OCI-LY3 (cell line): Measurements from ENCODE around the gene HTR1A.

Source experiments
- H2AFZ ChIP-seq: fragments of 200-600, 300-600 bp; shearing (Covaris generic); 2 replicates; pipeline ENCODE4 v1.6.0; 2014; ENCODE audit warnings: antibody characterized with exemption, low read depth, low read length
- H3K27ac ChIP-seq: fragments of 200-600, 300-600 bp; sonication (generic); 2 replicates; pipeline ENCODE4 v1.5.1; 2014; ENCODE audit warnings: mild to moderate bottlenecking, low read length, moderate library complexity, mixed read lengths
- H3K27me3 ChIP-seq: fragments of 200-600, 300-600 bp; sonication (generic); 2 replicates; pipeline ENCODE4 v1.6.1; 2014; ENCODE audit warnings: low read depth, low read length, mixed read lengths
- H3K36me3 ChIP-seq: fragments of 200-600, 300-600 bp; sonication (generic); replicated peaks from 2 replicates; pipeline ENCODE3; 2014; ENCODE audit warnings: low read depth, low read length, mixed read lengths
- H3K4me1 ChIP-seq: fragments of 300-600, 200-600 bp; sonication (generic); 2 replicates; pipeline ENCODE4 v1.6.1; 2014; ENCODE audit warnings: low read length, mixed read lengths
- H3K4me2 ChIP-seq: fragments of 200-600, 300-600 bp; sonication (generic); 2 replicates; pipeline ENCODE4 v1.6.1; 2014; ENCODE audit warnings: low read length, mixed read lengths
- H3K4me3 ChIP-seq: fragments of 300-600, 200-600 bp; sonication (generic); 2 replicates; pipeline ENCODE4 v1.5.1; 2014; ENCODE audit warnings: antibody characterized with exemption, mild to moderate bottlenecking, low read length, moderate library complexity
- H3K79me2 ChIP-seq: fragments of 300-600, 200-600 bp; shearing (Covaris generic); 2 replicates; pipeline ENCODE4 v1.6.1; 2014; ENCODE audit warnings: mild to moderate bottlenecking, low read length, mixed read lengths
- H3K9ac ChIP-seq: fragments of 300-600, 200-600 bp; shearing (Covaris generic); 2 replicates; pipeline ENCODE4 v1.6.0; 2014; ENCODE audit warnings: mild to moderate bottlenecking, low read length, moderate library complexity
- H3K9me3 ChIP-seq: fragments of 200-600, 300-600 bp; shearing (Covaris generic); 2 replicates; pipeline ENCODE4 v1.6.1; 2014; ENCODE audit warnings: low read length, mixed read lengths; ENCODE audit not compliant: insufficient read depth
- H4K20me1 ChIP-seq: fragments of 200-600, 300-600 bp; sonication (generic); 2 replicates; pipeline ENCODE4 v1.6.1; 2016; ENCODE audit warnings: low read length, mixed read lengths; ENCODE audit not compliant: insufficient read depth
- EZH2phosphoT487 ChIP-seq: fragments of 200-600 bp; shearing (Covaris generic); IDR thresholded peaks from 2 replicates; pipeline ENCODE4 v1.6.1; 2018; ENCODE audit warnings: antibody characterized with exemption, mixed run types, low read depth
- TF ChIP-seq, protein P1 (sequence below): fragments of 200-600, 300-600 bp; sonication (generic); IDR thresholded peaks from 2 replicates; pipeline ENCODE4 v1.5.1; 2014; ENCODE audit warnings: antibody characterized with exemption, low read length, low read depth

The HTR1A gene

DNA sequence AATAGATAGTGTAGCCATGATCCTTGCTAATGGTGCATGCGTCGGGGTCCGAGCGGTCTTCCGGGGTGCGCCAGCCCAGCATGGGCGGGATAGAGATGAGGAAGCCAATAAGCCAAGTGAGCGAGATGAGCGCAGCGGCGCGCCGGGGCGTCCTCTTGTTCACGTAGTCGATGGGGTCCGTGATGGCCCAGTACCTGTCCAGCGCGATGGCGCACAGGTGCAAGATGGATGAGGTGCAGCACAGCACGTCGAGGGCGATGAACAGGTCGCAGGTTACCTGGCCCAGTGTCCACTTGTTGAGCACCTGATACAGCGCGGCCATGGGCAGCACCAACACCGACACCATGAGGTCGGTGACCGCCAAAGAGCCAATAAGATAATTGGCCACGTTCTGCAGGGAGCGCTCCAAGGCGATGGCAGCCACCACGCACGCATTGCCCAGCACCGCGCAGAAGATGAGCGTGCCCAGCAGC is 1.1 kb downstream of the HTR1A start:
- no peak overlapping the region for H3K4me2 ChIP-seq
- H3K27me3 ChIP-seq = no peaks in the 10 kb centered on the region
- no peak overlapping the region for H2AFZ ChIP-seq
- H3K27ac ChIP-seq = no peak overlapping the region
- H3K79me2 ChIP-seq = no peaks in the 10 kb centered on the region
- TF ChIP-seq, protein P1, sequence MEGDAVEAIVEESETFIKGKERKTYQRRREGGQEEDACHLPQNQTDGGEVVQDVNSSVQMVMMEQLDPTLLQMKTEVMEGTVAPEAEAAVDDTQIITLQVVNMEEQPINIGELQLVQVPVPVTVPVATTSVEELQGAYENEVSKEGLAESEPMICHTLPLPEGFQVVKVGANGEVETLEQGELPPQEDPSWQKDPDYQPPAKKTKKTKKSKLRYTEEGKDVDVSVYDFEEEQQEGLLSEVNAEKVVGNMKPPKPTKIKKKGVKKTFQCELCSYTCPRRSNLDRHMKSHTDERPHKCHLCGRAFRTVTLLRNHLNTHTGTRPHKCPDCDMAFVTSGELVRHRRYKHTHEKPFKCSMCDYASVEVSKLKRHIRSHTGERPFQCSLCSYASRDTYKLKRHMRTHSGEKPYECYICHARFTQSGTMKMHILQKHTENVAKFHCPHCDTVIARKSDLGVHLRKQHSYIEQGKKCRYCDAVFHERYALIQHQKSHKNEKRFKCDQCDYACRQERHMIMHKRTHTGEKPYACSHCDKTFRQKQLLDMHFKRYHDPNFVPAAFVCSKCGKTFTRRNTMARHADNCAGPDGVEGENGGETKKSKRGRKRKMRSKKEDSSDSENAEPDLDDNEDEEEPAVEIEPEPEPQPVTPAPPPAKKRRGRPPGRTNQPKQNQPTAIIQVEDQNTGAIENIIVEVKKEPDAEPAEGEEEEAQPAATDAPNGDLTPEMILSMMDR = no peak
- no peak for TF ChIP-seq EZH2phosphoT487
- no peak overlapping the region for H3K4me3 ChIP-seq
- no peak overlapping the region for H3K9ac ChIP-seq
- no peaks in the 10 kb centered on the region for H3K36me3 ChIP-seq
- H4K20me1 ChIP-seq = no peaks in the 10 kb centered on the region
- no peaks in the 10 kb centered on the region for H3K4me1 ChIP-seq
- no peaks in the 10 kb centered on the region for H3K9me3 ChIP-seq

DNA sequence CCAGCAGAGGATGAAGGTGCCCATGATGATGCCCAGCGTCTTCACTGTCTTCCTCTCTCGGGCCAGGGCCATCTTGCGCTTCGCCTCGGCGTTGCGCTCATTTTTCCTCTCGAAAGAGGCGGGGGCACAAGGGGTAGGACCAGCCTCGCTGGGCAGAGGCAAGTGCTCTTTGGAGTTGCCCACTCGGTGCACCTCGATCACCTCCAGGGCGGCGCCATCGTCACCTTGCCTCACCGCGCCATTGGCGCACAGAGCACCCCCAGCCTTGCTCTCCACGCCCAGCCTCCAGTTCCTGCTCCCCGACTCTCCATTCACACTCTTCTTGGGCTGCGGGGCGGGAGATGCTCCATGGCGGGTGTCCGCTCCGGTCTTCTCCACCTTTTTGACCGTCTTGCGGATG is 1.6 kb downstream of the HTR1A start:
- Histone ChIP-seq H3K79me2 (no peaks in the 10 kb centered on the region), H3K4me1 (0 out of 2 replicates have a peak, but pooled peaks cover 2% of the 10 kb centered on the region), H4K20me1 (no peaks in the 10 kb centered on the region), H3K9me3 (no peaks in the 10 kb centered on the region), H3K27ac (no peak overlapping the region), H3K36me3 (no peaks in the 10 kb centered on the region), H3K27me3 (no peaks in the 10 kb centered on the region), H3K4me3 (no peak overlapping the region), H3K4me2 (no peak overlapping the region), H2AFZ (no peak overlapping the region), H3K9ac (no peak overlapping the region)
- TF ChIP-seq, protein P1 = no peak
- TF ChIP-seq EZH2phosphoT487 = no peak

DNA sequence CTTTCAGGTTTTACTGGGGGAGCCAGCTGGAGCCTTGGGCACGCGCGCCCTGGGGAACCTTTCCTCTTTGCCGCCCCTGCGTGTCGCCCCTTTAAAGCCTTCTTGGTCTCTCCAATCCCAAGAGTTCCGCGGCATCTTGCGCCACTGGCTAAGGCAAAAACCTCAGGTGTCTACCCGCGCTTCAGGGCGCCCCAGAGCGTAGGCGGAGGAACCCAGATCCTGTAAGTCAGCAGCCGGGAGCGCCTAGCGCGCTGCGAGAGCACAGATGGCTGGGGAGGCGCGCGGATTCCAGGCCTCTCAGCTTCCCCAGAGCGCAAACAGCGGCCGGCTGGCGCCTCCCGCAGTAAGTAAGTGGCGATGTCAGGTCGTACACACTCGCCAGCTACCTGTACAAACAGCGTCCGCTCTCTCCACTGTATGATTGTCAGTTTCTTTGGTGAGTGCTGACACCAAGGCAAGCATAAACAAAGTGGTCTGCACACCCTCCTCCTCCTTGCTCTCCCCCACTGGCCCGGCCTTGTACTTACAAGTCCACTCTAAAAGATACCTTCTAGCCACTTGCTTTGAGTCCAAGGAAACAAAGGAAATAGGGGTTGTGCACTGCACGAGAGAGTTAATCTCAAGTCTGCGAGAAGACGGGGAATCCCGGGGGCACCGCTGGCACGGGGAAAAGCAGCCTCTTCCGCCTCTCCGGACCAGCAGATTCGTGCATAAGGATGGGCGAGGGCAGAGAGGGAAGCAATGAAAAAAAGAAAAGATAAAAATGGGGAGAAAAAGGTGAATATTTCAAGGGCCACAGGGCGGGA is 2.9 kb downstream of the HTR1A start:
- no peak overlapping the region for H3K4me2 ChIP-seq
- no peak for TF ChIP-seq EZH2phosphoT487
- TF ChIP-seq, protein P1 = no peak

DNA sequence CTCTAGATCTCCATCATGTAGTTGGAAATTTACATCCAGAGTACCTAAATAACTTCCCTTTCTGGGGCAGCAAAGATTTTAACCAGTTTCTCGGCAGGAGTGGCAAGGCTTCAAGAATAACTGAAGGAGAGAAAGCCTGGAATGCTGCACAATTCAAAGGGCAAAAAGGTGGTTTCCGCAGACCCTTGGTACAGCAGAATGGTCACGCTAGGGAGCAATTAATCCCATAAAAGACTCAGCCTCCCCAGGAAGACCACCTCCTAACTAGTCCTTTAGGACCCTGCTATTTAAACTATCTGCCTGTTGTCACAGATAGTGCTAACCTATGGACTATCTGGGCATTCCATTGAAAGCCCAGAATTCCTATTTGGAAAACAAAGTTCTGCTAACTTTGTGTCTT is 3.6 kb downstream of the HTR1A start:
- Histone ChIP-seq H3K9ac (no peak overlapping the region), H3K4me1 (0 out of 2 replicates have a peak, but pooled peaks cover 6% of the 10 kb centered on the region), H2AFZ (no peak overlapping the region), H3K79me2 (no peaks in the 10 kb centered on the region), H4K20me1 (no peaks in the 10 kb centered on the region), H3K4me2 (no peak overlapping the region), H3K27me3 (no peaks in the 10 kb centered on the region), H3K27ac (no peak overlapping the region), H3K9me3 (no peaks in the 10 kb centered on the region), H3K4me3 (no peak overlapping the region), H3K36me3 (no peaks in the 10 kb centered on the region)
- TF ChIP-seq EZH2phosphoT487 = no peak
- TF ChIP-seq, protein P1 = no peak

More for the DNA sequence above, 2.9 kb downstream of the HTR1A start:
- no peak overlapping the region for H3K9ac ChIP-seq
- no peak overlapping the region for H2AFZ ChIP-seq
- no peaks in the 10 kb centered on the region for H4K20me1 ChIP-seq
- H3K27me3 ChIP-seq = no peaks in the 10 kb centered on the region
- no peaks in the 10 kb centered on the region for H3K36me3 ChIP-seq
- H3K4me3 ChIP-seq = no peak overlapping the region
- no peak overlapping the region for H3K27ac ChIP-seq
- no peaks in the 10 kb centered on the region for H3K9me3 ChIP-seq
- 0 out of 2 replicates have a peak, but pooled peaks cover 6% of the 10 kb centered on the region for H3K4me1 ChIP-seq
- H3K79me2 ChIP-seq = no peaks in the 10 kb centered on the region
